ENCODE measurements around the gene NAGLU.
A peak's percentile ranks its signal among the peaks of the same experiment; 100 is the strongest.

NAGLU gene

GRCh38 chr17:42564815-42565522 is 28.9 kb downstream of the NAGLU start:
- no peak for DNase-seq (ENCODE audit: low spot score)

DNA sequence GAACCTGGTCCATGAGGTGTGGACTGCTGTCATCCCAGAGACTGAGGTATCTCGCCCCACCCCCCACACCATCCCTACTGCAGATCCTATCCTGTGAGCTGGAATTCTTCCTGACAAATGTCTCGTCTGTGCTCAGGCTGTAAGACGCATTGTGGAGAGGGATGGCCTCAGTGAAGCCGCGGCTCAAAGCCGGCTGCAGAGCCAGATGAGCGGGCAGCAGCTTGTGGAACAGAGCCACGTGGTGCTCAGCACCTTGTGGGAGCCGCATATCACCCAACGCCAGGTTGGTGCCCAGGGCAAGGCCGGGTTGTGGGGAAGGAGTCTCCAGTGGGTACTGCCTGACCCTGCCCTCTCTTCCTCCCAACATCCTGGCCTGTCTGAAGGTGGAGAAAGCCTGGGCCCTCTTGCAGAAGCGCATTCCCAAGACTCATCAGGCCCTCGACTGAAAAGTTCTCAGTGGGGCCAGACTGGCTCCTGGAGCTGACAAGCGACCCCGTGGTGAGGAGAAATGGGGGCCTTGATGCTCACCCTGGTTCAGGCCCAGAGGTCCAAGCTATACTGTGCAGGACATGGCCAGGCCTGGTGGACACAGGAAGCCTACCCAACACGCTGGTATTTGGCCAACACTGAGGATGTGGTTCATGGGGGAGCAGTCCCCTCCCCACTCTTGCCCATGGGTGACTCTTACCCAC is 29.6 kb downstream of the NAGLU start:
- DNase-seq (ENCODE audit: low spot score): no peak

DNA sequence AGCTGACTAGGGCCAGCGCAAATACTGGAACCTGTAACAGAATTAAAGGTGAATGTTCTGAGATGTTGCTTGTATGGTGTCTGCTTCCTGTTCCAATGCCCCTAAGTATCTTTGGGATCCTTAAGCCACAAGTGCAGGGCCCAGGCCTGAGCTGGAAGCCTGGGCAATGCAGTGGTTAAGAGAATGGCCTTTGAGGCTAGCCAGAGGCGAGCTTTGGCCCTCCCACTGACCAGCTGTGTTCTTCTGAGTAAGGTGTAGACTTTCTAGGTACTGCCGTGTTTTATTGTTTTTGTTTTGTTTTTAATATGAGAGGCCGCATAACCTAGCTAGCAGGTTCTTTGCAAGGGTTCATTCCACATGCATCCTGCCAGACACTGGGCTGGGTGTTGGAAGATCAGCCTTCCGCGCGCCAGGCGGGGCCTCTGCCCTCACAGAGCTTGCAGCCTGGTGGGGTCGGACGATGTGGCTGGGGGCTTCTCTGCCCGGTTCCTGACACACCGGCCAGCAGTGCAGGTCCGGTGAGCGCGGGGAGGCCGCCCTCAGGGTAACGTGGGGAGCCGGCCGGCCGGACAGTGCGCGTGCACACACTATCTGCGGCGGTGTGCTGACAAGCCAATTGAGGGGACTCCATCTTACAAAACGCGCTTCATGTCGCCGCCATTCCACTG is 30.3 kb downstream of the NAGLU start:
- no peak for DNase-seq (ENCODE audit: low spot score)

DNA sequence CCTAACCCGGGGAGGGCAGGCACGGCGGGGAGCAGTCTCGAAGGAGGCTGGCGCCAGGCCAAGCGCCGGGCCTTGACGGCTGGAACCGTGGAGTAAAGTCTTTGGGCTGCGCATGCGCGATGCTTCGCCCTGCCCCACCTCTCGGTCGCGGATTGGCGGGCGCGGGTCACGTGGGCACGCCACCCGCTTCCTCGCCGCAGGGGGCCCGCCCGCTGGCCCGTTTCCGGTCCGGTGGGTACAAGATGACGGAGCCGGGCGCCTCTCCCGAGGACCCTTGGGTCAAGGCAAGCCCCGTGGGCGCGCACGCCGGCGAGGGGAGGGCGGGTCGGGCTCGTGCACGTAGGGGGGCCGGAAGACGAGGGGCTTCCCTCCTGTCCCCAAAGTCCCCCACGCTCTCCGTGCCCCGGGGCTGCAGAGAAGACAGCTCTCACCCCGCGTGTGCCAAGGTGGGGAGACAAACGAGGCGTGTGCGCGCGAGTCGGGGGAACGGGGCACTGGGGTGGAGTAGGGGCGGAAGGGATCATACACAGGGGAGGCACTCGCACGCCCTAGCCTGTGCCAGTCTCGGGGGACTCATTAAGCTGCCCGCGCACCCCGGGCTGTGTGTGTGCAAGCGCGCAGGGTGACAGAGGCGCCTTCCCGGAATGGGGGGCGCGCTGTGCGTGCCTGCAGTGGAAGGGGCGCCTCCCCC is 31.0 kb downstream of the NAGLU start, which contains the start of gene MLX:
MLX (plus strand) TSS at position 218 of the 691 bp plus-strand sequence; CDS start at position 243, 25 bp downstream.
- peak; percentile 90 for DNase-seq (ENCODE audit: low spot score)

DNA sequence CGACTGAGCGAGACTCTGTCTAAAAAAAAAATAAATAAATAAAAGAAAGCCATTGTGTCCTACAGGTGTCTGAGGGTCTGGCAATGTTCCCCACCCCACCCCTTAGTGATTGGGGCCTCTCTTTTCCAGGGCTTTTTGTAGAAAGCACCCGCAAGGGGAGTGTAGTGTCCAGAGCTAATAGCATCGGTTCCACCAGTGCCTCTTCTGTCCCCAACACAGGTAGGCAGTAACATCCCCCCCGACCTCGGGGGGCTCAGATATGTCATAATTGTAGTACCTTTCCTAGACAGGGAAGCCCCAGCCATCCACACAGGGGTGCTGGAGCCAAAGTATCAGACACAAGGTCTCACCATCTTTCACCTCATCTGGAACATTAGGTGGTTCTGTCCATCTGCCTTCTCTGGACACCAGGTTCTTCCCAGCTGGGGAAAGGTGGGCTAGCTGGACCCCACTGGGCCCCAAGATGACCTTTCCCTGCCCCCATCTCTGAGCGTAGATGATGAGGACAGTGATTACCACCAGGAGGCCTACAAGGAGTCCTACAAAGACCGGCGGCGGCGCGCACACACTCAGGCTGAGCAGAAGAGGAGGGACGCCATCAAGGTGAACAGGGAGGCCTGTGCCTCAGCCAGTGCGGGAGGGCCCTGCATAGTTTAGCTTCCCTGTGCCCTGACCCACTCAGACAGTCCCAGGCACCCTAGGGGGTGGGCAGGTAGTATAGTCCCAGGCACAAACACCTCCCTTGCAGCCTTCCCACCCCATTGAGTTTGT is 32.5 kb downstream of the NAGLU start:
- no peak for DNase-seq (ENCODE audit: low spot score)

GRCh38 chr17:42571435-42572225 is 35.6 kb downstream of the NAGLU start:
- no peak for DNase-seq (ENCODE audit: low spot score)

- DNase-seq (ENCODE audit: low spot score): no peak
Observed at GRCh38 chr17:42573095-42573494, 37.1 kb downstream of the NAGLU start.

- DNase-seq (ENCODE audit: low spot score): no peak
Observed at GRCh38 chr17:42574463-42574862, 38.4 kb downstream of the NAGLU start.

GRCh38 chr17:42577140-42577531 is 41.1 kb downstream of the NAGLU start:
- no peak for DNase-seq (ENCODE audit: low spot score)

GRCh38 chr17:42577532-42578281 is 41.7 kb downstream of the NAGLU start, which contains the start of gene PSMC3IP:
Gene PSMC3IP, minus strand, starts transcription at chr17:42577729. Its CDS starts 43 bp downstream, at chr17:42577686.
- DNase-seq (ENCODE audit: low spot score): peak; percentile 94

DNA sequence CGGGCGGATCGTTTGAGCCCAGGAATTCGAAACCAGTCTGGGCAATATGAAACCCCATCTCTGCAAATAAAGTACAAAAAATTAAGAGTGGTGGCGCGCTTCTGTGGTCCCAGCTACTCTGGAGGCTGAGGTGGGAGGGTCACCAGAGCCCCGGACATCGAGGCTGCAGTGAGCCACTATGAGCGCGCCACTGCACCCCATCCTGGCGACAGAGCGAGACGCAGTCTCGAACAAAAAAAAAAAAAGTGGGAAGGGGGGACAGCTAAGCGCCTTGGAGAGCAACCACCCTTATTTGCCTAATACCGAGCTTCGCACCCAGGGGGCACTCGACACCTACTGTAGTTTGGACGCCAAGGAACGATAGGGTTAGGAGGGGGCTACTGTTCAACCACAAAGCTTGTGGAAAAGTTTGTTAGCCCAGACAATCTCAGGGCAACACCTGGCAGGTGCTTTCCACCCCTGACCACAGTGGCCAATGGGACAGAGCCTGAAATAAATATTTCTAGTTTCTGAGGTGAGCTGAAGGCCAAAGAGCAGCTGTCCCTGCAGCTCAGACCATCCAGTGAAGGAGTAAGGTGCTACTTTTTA is 42.3 kb downstream of the NAGLU start:
- DNase-seq (ENCODE audit: low spot score): peak; percentile 70

GRCh38 chr17:42579794-42580551 is 43.9 kb downstream of the NAGLU start:
- no peak for DNase-seq (ENCODE audit: low spot score)

- DNase-seq (ENCODE audit: low spot score): no peak
Observed at GRCh38 chr17:42581744-42582270, 45.8 kb downstream of the NAGLU start.

GRCh38 chr17:42584880-42585279 is 48.8 kb downstream of the NAGLU start:
- DNase-seq (ENCODE audit: low spot score): no peak

DNA sequence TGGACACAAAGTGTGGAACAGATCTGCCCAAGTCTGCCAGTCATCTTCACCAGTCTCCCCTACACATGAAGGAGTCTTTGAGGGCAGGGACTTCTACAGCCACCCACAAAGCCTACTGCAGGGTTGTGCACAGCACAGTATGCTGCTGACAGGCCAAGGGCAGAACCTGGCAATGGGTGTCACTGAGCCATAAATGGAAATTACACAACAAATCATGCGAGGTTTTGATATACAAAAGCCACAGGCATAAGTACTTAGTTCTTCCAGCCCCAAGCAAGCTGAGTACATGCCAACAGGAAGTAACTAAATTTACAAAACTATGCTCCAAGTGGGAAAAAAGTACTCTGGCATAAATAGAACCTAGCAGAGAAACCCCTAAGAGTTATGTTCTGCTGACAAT is 49.3 kb downstream of the NAGLU start:
- no peak for DNase-seq (ENCODE audit: low spot score)

DNA sequence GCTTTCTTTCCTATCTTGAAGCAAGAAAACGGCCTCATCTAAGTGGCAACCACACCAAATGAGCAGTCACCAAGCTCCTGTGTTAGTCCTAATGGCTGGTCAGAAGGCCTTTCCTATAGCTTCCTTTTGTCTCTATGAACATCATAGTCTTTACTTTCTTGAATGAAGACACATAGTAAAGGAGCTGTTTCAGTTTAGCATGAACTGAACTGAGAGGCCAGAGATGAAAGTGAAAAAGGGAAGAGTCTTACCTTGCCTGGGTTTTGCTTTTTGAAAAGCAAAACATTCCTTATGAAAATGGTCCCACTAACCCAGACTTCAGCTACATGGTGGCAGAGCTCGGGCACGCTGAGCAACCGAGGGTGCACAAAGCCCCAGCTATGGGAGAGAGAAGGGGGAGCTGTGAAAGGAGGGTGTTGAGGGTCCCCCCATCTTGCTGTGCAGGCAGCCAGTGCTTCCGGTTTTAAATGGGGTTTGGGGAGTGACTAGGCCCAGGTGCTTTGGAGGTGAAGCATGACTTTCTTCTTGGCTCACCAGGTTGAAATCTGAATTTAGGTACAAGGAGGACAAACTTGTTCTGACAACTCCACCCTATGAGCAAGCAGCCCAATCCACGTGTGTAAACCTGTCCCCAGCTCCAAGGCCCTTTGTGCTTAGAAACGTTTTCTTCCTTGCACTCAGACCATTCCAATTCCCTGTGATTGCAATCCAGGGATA is 50.6 kb downstream of the NAGLU start:
- DNase-seq (ENCODE audit: low spot score): no peak

DNA sequence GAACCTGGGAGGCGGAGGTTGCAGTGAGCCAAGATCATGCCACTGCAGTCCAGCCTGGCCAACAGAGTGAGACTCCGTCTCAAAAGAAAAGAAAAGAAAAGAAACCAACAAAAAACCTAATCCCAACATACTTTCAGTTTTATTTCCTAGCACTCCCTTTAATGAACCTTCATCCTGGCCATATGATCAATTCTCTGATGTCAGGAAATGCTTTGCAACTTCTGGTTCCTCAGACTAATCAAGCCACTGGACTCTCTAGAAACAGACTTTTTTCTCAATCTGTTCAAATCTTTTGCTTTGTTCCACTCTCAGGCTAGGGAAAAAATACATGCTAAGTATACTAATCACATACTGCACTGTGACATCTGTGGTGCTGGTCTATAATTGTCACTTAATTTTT is 54.8 kb downstream of the NAGLU start:
- DNase-seq (ENCODE audit: low spot score): no peak

DNA sequence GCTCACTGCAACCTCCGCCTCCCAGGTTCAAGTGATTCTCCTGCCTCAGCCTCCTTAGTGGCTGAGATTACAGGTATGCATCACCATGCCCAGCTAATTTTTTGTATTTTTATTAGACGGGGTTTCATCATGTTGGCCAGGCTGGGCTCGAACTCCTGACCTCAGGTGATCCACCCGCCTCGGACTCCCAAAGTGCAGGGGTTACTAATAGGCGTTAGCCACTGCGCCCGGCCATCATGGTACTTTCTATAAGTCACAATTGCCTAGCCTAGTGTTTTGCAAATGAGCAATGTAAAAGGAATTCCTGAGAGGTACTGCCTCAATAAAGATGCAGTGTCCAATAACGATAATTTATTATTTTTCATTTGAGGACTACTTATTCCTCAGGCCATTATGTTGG is 55.4 kb downstream of the NAGLU start:
- no peak for DNase-seq (ENCODE audit: low spot score)

Measured in globus pallidus (tissue), 1 donor.